Hepatic stellate cell (primary cell): ENCODE measurements around the gene PON3.
"Not testable (repeated sequence)": the region's sequence is repeated elsewhere in the genome, so short reads cannot be mapped to it uniquely, and the experiment has no call there.

Experiments used
- DNase-seq: peaks from one replicate; pipeline ENCODE4 v3.0.0; 2011; ENCODE audit warnings: low spot score

Gene PON3

GRCh38 chr7:95411666-95412065 lies 15.5 kb upstream of the PON3 start:
- no peak for DNase-seq

- DNase-seq: no peak
Measured at GRCh38 chr7:95411036-95411435, 14.9 kb upstream of the PON3 start.

GRCh38 chr7:95407751-95408150 lies 11.6 kb upstream of the PON3 start:
- no peak for DNase-seq

GRCh38 chr7:95405800-95406199 lies 9.6 kb upstream of the PON3 start:
- DNase-seq: no peak

- DNase-seq: no peak
Measured at GRCh38 chr7:95405208-95405607, 9.0 kb upstream of the PON3 start.

GRCh38 chr7:95404316-95404865 lies 8.2 kb upstream of the PON3 start:
- DNase-seq: no peak

- DNase-seq: no peak
Measured at GRCh38 chr7:95398155-95398940, 2.2 kb upstream of the PON3 start.

GRCh38 chr7:95397381-95397780 lies 1.2 kb upstream of the PON3 start:
- no peak for DNase-seq

- no peak for DNase-seq
Measured at GRCh38 chr7:95395755-95396135, 430 bp downstream of the PON3 start.

GRCh38 chr7:95394370-95394769 lies 1.8 kb downstream of the PON3 start:
- no peak for DNase-seq

- no peak for DNase-seq
Measured at GRCh38 chr7:95391761-95392160, 4.4 kb downstream of the PON3 start.

- DNase-seq: no peak
Measured at GRCh38 chr7:95389516-95389915, 6.7 kb downstream of the PON3 start.

- not testable (repeated sequence) for DNase-seq
Measured at GRCh38 chr7:95379457-95379856, 16.7 kb downstream of the PON3 start.

GRCh38 chr7:95376632-95377400 lies 19.4 kb downstream of the PON3 start:
- no peak for DNase-seq

GRCh38 chr7:95375591-95376257 lies 20.5 kb downstream of the PON3 start:
- no peak for DNase-seq

GRCh38 chr7:95373323-95373722 lies 22.9 kb downstream of the PON3 start:
- no peak for DNase-seq

- no peak for DNase-seq
Measured at GRCh38 chr7:95368235-95368634, 27.9 kb downstream of the PON3 start.

- no peak for DNase-seq
Measured at GRCh38 chr7:95367606-95368005, 28.6 kb downstream of the PON3 start.

- DNase-seq: no peak
Measured at GRCh38 chr7:95365151-95365550, 31.0 kb downstream of the PON3 start.

- DNase-seq: no peak
Measured at GRCh38 chr7:95357623-95358022, 38.6 kb downstream of the PON3 start.

GRCh38 chr7:95342642-95343307 lies 53.4 kb downstream of the PON3 start:
- DNase-seq: no peak

- DNase-seq: no peak
Measured at GRCh38 chr7:95342029-95342428, 54.1 kb downstream of the PON3 start.
